ENCODE measurements around the gene PCDHGA1.

DNA sequence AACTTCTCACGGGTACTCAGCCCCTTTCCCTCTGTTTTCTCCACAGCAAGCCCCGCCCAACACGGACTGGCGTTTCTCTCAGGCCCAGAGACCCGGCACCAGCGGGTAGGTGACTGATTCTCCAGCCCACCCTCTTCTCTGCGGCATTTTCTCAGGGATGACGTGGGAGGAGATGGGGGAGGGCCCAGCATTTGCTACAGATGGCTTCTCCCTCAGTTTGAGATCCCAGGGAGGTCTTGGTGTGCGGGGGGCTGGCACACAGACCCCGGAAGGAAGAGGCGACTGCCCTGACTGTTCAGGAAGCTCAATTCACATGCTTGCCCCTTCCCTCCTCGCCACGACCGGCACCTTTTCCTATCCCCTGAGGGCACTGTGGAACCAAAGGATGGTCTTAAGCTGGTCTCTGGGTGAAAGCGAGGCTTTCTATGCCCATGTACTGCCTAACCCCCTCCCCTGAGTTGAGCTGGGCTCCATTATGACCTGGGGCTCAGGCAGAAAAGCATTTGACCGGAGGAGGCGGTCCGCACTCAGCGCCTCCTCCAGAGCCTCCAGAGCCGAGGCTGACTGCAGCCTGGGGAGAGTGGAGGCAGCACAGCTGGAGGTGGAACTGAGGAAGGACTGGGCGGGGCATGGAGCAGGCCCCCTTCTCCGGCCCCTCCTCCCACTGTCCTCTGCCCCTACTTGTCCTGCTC, 164.6 kb downstream of the PCDHGA1 start:
- TF ChIP-seq, protein P1, sequence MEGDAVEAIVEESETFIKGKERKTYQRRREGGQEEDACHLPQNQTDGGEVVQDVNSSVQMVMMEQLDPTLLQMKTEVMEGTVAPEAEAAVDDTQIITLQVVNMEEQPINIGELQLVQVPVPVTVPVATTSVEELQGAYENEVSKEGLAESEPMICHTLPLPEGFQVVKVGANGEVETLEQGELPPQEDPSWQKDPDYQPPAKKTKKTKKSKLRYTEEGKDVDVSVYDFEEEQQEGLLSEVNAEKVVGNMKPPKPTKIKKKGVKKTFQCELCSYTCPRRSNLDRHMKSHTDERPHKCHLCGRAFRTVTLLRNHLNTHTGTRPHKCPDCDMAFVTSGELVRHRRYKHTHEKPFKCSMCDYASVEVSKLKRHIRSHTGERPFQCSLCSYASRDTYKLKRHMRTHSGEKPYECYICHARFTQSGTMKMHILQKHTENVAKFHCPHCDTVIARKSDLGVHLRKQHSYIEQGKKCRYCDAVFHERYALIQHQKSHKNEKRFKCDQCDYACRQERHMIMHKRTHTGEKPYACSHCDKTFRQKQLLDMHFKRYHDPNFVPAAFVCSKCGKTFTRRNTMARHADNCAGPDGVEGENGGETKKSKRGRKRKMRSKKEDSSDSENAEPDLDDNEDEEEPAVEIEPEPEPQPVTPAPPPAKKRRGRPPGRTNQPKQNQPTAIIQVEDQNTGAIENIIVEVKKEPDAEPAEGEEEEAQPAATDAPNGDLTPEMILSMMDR (IDR thresholded peaks at IDR 0.05; ENCODE audit: low read length): no peak
- TF ChIP-seq EZH2phosphoT487 (IDR thresholded peaks at IDR 0.05; ENCODE audit: low read length): no peak
